Heart left ventricle (tissue), 16 donors: ENCODE measurements around the gene PRKCA. TPM values are rescaled to one million over a fixed set of nuclear protein-coding genes. Genes with fewer than 3 reads are reported as not detected.
"Not testable (repeated sequence)": the region's sequence is repeated elsewhere in the genome, so short reads cannot be mapped to it uniquely, and the experiment has no call there.

Experiments
- ATAC-seq, 4 donors: fragments of 200-7000 bp; cut with Tn5 transposase; one replicate each; pipeline ENCODE4 v1.9.1; 2020 to 2022; ENCODE audit warnings: moderate library complexity in 4 of 4, mild to moderate bottlenecking in 3 of 4, moderate number of reproducible peaks in 1 of 4
- DNase-seq, 5 donors: peaks; one replicate each; pipeline ENCODE4 v3.0.0-alpha.2; 2020
- H3K27ac ChIP-seq, 12 donors: fragments of 200-600 bp; sonication (generic) in 4 of 12; one replicate each; pipeline versions ENCODE4 v1.5.0 to v1.8.0; 2016 to 2022; ENCODE audit warnings: mild to moderate bottlenecking in 2 of 12
- H3K27me3 ChIP-seq, 9 donors: fragments of 200-600 bp; sonication (generic) in 2 of 9; one replicate each; pipeline versions ENCODE4 v1.5.1 to v1.8.0; 2016 to 2022; ENCODE audit warnings: mild to moderate bottlenecking in 3 of 9
- H3K36me3 ChIP-seq, 9 donors: fragments of 200-600 bp; sonication (generic) in 2 of 9; one replicate each; pipeline versions ENCODE4 v1.5.0 to v1.8.0; 2018 to 2022; ENCODE audit warnings: mild to moderate bottlenecking in 2 of 9
- H3K4me1 ChIP-seq, 12 donors: fragments of 200-600 bp; sonication (generic) in 4 of 12; one replicate each; pipeline versions ENCODE4 v1.5.0 to v1.8.0; 2016 to 2022; ENCODE audit warnings: mild to moderate bottlenecking in 3 of 12
- H3K4me3 ChIP-seq, 12 donors: fragments of 200-600 bp; sonication (generic) in 4 of 12; one replicate each; pipeline versions ENCODE4 v1.5.0 to v1.8.0; 2017 to 2022; ENCODE audit warnings: mild to moderate bottlenecking in 9 of 12, moderate library complexity in 4 of 12
- H3K9me3 ChIP-seq, 12 donors: fragments of 200-600 bp; sonication (generic) in 4 of 12; one replicate each; pipeline versions ENCODE4 v1.5.0 to v1.8.0; 2016 to 2022; ENCODE audit warnings: mild to moderate bottlenecking in 1 of 12
- CTCF ChIP-seq, 12 donors: fragments of 200-600 bp; sonication (generic) in 4 of 12; IDR thresholded peaks; one replicate each; pipeline versions ENCODE4 v1.5.0 to v1.8.0; 2018 to 2022; ENCODE audit warnings: antibody characterized with exemption in 12 of 12, mild to moderate bottlenecking in 5 of 12
- POLR2A ChIP-seq, 2 donors: fragments of 450-650 bp; IDR thresholded peaks; one replicate each; pipeline ENCODE4 v1.6.1; 2017; ENCODE audit warnings: antibody characterized with exemption in 2 of 2, mild to moderate bottlenecking in 2 of 2, moderate library complexity in 2 of 2
- WGBS, 4 donors: extraction: QIAGEN DNeasy Blood & Tissue Kit in 2 of 4; methylation state at CpG; one replicate each; pipeline versions ENCODE4 v1.1.5 to v1.1.7; 2013 to 2018; 5-methylcytosine and 5-hydroxymethylcytosine counted together
- intact Hi-C, 10 donors: fragments of 100-400 bp; cut with DNase I; formaldehyde crosslinking; loops; one replicate each; pipeline versions ENCODE4 v1.11.1 to v1.14.2; 2022
- polyA plus RNA-seq, 2 donors: library from polyadenylated mRNA; stranded (reverse); fragments of 200-250 nt; gene quantifications; one replicate each; pipeline ENCODE4 v1.2.3, GENCODE V29; 2013
- total RNA-seq, 9 donors: library from RNA; depleted of rRNA in 2 of 9; stranded (reverse); fragments of >200 nt in 2 of 9; fragmentation: NEBNext Ultra II Directional in 3 of 9; extraction: Animal tissue kit (Norgen Biotek cat#: 25700) in 3 of 9; gene quantifications; one replicate each; pipeline versions ENCODE4 v1.1.0 to v1.2.4, GENCODE V29; 2016 to 2023
- donor health status: ischemic (EF 13 %, LVEDD 7.1; RV severe dilation, severe dysfunction).
- donor health status: healthy with polysubstance abuse.
- donor health status: DM: no; HTN: yes; CAD: no.
- donor health status: DM: no; HTN: no; CAD: no.
- donor health status: ischemic (EF 25% LVEDD 6.9; RV normal size, moderate dysfunction).
- donor health status: ischemic (EF 25% LVEDD 5.7; RV mildly dilated, moderate dysfunction).
- donor health status: healthy.
- donor health status: DM: yes; HTN: yes; CAD: no.
- donor health status: ischemic (EF 35%, LVEDD 5.7; RV mildly dilated, moderate dysfunction).
- donor health status: nonischemic (EF 11% LVEDD 7.7; RV severe dilation, severe dysfunction).
- donor health status: DM: yes; HTN: yes; CAD: no.
- donor health status: PGD.
- donor health status: ischemic (EF 29% LVEDD 5.4; RV normal size, mild dysfunction).
- donor health status: nonischemic (EF 23%, LVEDD 6.1; RV moderate dilation, normal function).

PRKCA gene
- total and polyA plus RNA-seq, 11 donors = 3.4 to 26.8 (median 11.4) TPM

- ATAC-seq (no peak), DNase-seq (no peak)
- Histone ChIP-seq H3K27ac (no peak overlapping the region), H3K4me1 (peaks cover 0 to 12% (median 0%) of the 10 kb centered on the region in 12 donors), H3K36me3 (peaks cover 0 to 7% (median 0%) of the 10 kb centered on the region in 9 donors), H3K27me3 (no peaks in the 10 kb centered on the region), H3K4me3 (no peak overlapping the region), H3K9me3 (no peaks in the 10 kb centered on the region)
- WGBS, 4 donors = 82 to 89% (median 85%) methylated on average over 8 of the region's 8 CpGs
- no peak for TF ChIP-seq POLR2A (IDR thresholded peaks at IDR 0.05)
- intact Hi-C loops = no loop called here
Observed at GRCh38 chr17:66313995-66314659, 11.7 kb downstream of the PRKCA start.

DNA sequence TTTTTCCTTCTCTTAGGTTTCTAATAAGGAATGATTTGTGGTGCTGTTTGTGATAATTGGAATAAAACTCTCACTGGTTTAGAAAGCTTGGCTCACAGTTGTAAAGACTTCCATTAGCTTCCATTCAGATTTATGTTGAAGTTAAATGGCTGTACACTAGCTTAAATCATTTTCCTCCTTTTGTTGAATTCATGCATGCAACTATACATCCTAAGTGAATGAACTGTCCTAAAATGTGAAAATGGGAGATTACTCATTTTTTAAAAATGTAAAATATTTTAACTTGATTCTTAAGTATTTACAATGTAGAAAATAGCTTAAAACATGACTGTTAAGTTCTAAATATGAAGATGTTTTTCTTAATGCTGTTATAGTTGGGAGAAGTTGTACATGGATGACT lies 15.2 kb downstream of the PRKCA start:
- intact Hi-C loops = no loop called here
- no peak overlapping the region for H3K4me3 ChIP-seq
- DNase-seq = no peak
- H3K36me3 ChIP-seq = no peaks in the 10 kb centered on the region
- H3K9me3 ChIP-seq = peaks cover 0 to 18% (median 6%) of the 10 kb centered on the region in 12 donors
- H3K27ac ChIP-seq = no peak overlapping the region
- TF ChIP-seq CTCF (IDR thresholded peaks at IDR 0.05) = no peak
- TF ChIP-seq POLR2A (IDR thresholded peaks at IDR 0.05) = no peak
- ATAC-seq = no peak
- peaks cover 0 to 13% (median 0%) of the 10 kb centered on the region in 12 donors for H3K4me1 ChIP-seq
- no peaks in the 10 kb centered on the region for H3K27me3 ChIP-seq

DNA sequence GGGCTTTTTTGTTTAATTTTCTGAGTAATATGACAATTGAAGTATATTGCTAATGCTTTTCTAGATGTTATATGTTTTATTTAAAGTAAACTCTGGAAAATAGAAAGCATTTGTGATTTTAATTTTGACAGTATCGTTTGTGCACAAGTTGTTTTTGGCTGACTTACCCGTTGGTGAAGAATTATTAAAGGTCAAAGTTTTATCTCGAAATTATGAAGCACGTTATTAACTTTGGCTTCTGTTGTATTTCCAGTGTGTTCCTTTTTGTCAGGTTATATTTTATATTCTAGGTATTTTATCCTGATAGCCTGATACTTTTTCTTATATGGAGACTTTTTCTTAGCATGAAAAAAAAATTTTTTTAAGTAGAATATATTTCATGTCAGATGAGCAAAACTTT lies 16.8 kb downstream of the PRKCA start:
- Histone ChIP-seq H3K4me3 (no peak overlapping the region), H3K36me3 (no peaks in the 10 kb centered on the region), H3K9me3 (peaks cover 0 to 20% (median 6%) of the 10 kb centered on the region in 12 donors), H3K4me1 (peaks cover 0 to 13% (median 0%) of the 10 kb centered on the region in 12 donors), H3K27ac (no peak overlapping the region), H3K27me3 (no peaks in the 10 kb centered on the region)
- ATAC-seq (no peak), DNase-seq (no peak)
- WGBS, 4 donors = 24 to 30% (median 27%) methylated on average over 4 of the region's 4 CpGs
- intact Hi-C loops = no loop called here
- TF ChIP-seq POLR2A (IDR thresholded peaks at IDR 0.05) = no peak
- TF ChIP-seq CTCF (IDR thresholded peaks at IDR 0.05) = no peak

DNA sequence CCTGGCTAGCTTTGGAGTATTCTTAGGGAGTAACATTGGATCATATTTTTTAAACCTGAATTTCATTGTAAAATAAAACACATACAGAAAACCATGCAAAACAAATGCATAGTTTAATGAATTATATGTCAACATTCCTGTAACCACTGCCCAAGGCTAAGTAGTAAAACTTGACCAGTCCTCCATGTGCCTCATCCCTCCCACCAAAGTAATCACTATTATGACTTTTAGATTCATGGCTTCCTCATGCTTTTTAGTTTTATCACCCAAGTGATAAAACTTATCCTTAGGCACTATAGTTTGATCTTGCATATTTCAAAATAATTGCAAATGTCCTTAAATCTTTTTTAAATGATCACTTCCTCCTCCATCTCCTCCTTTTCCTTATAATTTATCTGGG lies 20.4 kb downstream of the PRKCA start:
- Histone ChIP-seq H3K36me3 (no peaks in the 10 kb centered on the region), H3K27me3 (no peaks in the 10 kb centered on the region), H3K9me3 (peaks cover 0 to 20% (median 6%) of the 10 kb centered on the region in 12 donors), H3K4me1 (peaks cover 0 to 7% (median 0%) of the 10 kb centered on the region in 12 donors), H3K27ac (no peak overlapping the region), H3K4me3 (no peak overlapping the region)
- intact Hi-C loops = no loop called here
- no peak for DNase-seq
- TF ChIP-seq POLR2A (IDR thresholded peaks at IDR 0.05) (no peak), CTCF (IDR thresholded peaks at IDR 0.05) (no peak)
- ATAC-seq = no peak

GRCh38 chr17:66324381-66325004 lies 22.1 kb downstream of the PRKCA start:
- H3K27ac ChIP-seq, intact Hi-C loops, H3K27me3 ChIP-seq, H3K4me1 ChIP-seq, H3K36me3 ChIP-seq, H3K4me3 ChIP-seq, ATAC-seq, DNase-seq: not testable (repeated sequence)
- H3K9me3 ChIP-seq = peaks cover 0 to 20% (median 6%) of the 10 kb centered on the region in 12 donors
- 89 to 93% (median 90%) methylated on average over 3 of the region's 3 CpGs for WGBS, 4 donors
